ENCODE data around the gene SLC25A53.

- TF ChIP-seq REST (IDR thresholded peaks at IDR 0.05; ENCODE audit: borderline replicate concordance in 1 of 2, low read depth in 1 of 2, low read length in 2 of 2) (no peak), HHEX (CRISPR knock-in tag; IDR thresholded peaks at IDR 0.05) (no peak), BORCS8-MEF2B (CRISPR knock-in tag; IDR thresholded peaks at IDR 0.05) (no peak), CTCF (CRISPR knock-in tag; IDR thresholded peaks at IDR 0.05) (no peak), NCOR1 (IDR thresholded peaks at IDR 0.05; ENCODE audit: borderline replicate concordance, low read length) (no peak), ZNF317 (CRISPR knock-in tag; IDR thresholded peaks at IDR 0.05) (no peak), ZNF142 (CRISPR knock-in tag; IDR thresholded peaks at IDR 0.05) (no peak), REL (CRISPR knock-in tag; conservative IDR thresholded peaks at IDR 0.05) (no peak), U2AF2 (IDR thresholded peaks at IDR 0.05; ENCODE audit: low read depth, low read length) (no peak), SNAPC4 (CRISPR knock-in tag; IDR thresholded peaks at IDR 0.05) (no peak), TOE1 (CRISPR knock-in tag; IDR thresholded peaks at IDR 0.05) (no peak), MAX (IDR thresholded peaks at IDR 0.05) (no peak), CHD2 (IDR thresholded peaks at IDR 0.05; ENCODE audit: low read depth, low read length) (no peak)
These were observed 36.7 kb upstream of the SLC25A53 start for GRCh38 chrX:104193485-104193884.
